Uterus (tissue), 4 donors: Measurements from ENCODE around the gene LRRTM1. TPM values are rescaled to one million over a fixed set of nuclear protein-coding genes. Genes with fewer than 3 reads are reported as not detected.

ENCODE experiments used
- DNase-seq, 2 donors: peaks; one replicate each; pipeline ENCODE4 v3.0.0-alpha.2; 2019 to 2020
- H3K27ac ChIP-seq, 2 donors: fragments of 200-600 bp; sonication (generic); 1 replicate in 1 of 2; 2 replicates in 1 of 2; pipeline ENCODE4 v1.5.1; 2016 to 2018
- H3K27me3 ChIP-seq, 2 donors: fragments of 200-600 bp; sonication (generic); one replicate each; pipeline ENCODE4 v1.5.1; 2018 to 2019; ENCODE audit warnings: control low read depth in 1 of 2
- H3K36me3 ChIP-seq, 2 donors: fragments of 200-600 bp; sonication (generic); one replicate each; pipeline ENCODE4 v1.5.1; 2019; ENCODE audit warnings: control low read depth in 1 of 2
- H3K4me1 ChIP-seq, 2 donors: fragments of 200-600 bp; sonication (generic); one replicate each; pipeline ENCODE4 v1.5.1; 2018 to 2019; ENCODE audit warnings: control low read depth in 1 of 2
- H3K4me3 ChIP-seq, 2 donors: fragments of 200-600 bp; sonication (generic); 1 replicate in 1 of 2; 2 replicates in 1 of 2; pipeline ENCODE4 v1.5.1; 2018 to 2019; ENCODE audit warnings: mild to moderate bottlenecking in 1 of 2
- H3K9me3 ChIP-seq, 2 donors: fragments of 200-600 bp; sonication (generic); one replicate each; pipeline ENCODE4 v1.5.1; 2019; ENCODE audit warnings: control low read depth in 1 of 2
- POLR2A ChIP-seq, 2 donors: fragments of 450-650 bp; IDR thresholded peaks; one replicate each; pipeline ENCODE4 v1.6.1; 2016; ENCODE audit warnings: antibody characterized with exemption in 2 of 2, mild to moderate bottlenecking in 1 of 2, moderate library complexity in 1 of 2
- intact Hi-C: fragments of 100-400 bp; cut with DNase I; formaldehyde crosslinking; loops from one replicate; pipeline ENCODE4 v1.15.1; 2023; ENCODE audit warnings: low total_unique reads
- total RNA-seq, 4 donors: library from RNA; depleted of rRNA in 3 of 4; stranded (reverse); fragments of >200 nt in 3 of 4; gene quantifications; one replicate each; pipeline versions ENCODE4 v1.1.0 to v1.2.4, GENCODE V29; 2014 to 2023
- TF ChIP-seq, protein P1 (sequence below), 4 experiments: fragments of 200-600 bp in 2 of 4; fragments of 450-650 bp in 2 of 4; sonication (generic) in 2 of 4; IDR thresholded peaks; one replicate each; pipeline ENCODE4 v1.5.1; 2016 to 2019; ENCODE audit warnings: antibody characterized with exemption in 4 of 4, mild to moderate bottlenecking in 2 of 4, moderate library complexity in 1 of 4
- donor health status: DM: yes; HTN: yes; CAD: no.

Gene LRRTM1
- total RNA-seq, 4 donors from 2014 or later, result 10.4 TPM; not detected in 3

DNA sequence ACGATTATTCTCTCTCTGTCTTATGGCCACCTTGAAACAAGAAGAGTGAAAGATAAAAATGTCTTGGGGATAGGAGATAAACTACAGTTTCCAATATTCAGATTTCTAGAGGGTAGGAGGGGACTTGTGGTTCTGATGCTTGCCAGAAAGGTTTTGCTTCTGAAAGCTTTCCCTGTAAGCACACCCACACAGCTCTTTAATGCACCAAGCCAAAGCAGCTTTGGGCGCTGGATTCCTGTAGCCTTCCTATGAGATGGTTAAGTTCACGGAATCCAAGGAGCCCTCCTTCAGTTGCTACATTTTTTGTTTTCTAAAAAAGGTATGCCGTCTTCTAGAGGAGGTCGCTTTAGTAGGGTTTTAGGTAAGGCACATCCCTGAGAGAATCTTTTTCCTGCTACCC is 4.9 kb downstream of the LRRTM1 start:
- H3K4me3 ChIP-seq, result no peak overlapping the region
- intact Hi-C loops, result no loop called here
- H3K4me1 ChIP-seq, result no peaks in the 10 kb centered on the region
- H3K36me3 ChIP-seq, result no peaks in the 10 kb centered on the region
- no peak overlapping the region for H3K27ac ChIP-seq
- TF ChIP-seq, protein P1, sequence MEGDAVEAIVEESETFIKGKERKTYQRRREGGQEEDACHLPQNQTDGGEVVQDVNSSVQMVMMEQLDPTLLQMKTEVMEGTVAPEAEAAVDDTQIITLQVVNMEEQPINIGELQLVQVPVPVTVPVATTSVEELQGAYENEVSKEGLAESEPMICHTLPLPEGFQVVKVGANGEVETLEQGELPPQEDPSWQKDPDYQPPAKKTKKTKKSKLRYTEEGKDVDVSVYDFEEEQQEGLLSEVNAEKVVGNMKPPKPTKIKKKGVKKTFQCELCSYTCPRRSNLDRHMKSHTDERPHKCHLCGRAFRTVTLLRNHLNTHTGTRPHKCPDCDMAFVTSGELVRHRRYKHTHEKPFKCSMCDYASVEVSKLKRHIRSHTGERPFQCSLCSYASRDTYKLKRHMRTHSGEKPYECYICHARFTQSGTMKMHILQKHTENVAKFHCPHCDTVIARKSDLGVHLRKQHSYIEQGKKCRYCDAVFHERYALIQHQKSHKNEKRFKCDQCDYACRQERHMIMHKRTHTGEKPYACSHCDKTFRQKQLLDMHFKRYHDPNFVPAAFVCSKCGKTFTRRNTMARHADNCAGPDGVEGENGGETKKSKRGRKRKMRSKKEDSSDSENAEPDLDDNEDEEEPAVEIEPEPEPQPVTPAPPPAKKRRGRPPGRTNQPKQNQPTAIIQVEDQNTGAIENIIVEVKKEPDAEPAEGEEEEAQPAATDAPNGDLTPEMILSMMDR (IDR thresholded peaks at IDR 0.05), result no peak
- no peak for TF ChIP-seq POLR2A (IDR thresholded peaks at IDR 0.05)
- H3K27me3 ChIP-seq, result no peaks in the 10 kb centered on the region
- DNase-seq, result no peak
- no peaks in the 10 kb centered on the region for H3K9me3 ChIP-seq

DNA sequence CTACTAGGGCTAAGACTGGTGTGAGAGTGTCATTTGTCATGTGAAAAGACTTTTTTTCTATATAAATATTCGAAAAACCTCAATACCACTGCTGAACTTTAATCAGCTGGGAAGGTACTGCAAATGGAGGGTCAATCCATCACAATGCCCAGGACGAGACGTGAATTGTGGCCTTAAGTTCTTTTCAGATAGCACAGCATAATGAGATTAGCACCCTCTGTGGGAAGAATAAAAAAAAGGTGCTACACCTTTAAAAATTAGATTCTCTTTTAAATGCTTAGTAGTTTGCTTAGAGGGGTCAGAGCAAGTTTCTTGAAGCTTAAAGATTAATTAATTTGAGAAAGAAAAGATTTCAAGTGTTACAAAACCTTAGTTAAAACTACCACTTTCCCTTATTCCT is 5.6 kb downstream of the LRRTM1 start:
- H3K4me3 ChIP-seq, result no peak overlapping the region
- H3K36me3 ChIP-seq, result no peaks in the 10 kb centered on the region
- intact Hi-C loops, result no loop called here
- no peak overlapping the region for H3K27ac ChIP-seq
- no peak for DNase-seq
- TF ChIP-seq POLR2A (IDR thresholded peaks at IDR 0.05), result no peak
- TF ChIP-seq, protein P1 (IDR thresholded peaks at IDR 0.05), result no peak
- H3K9me3 ChIP-seq, result no peaks in the 10 kb centered on the region
- H3K4me1 ChIP-seq, result no peaks in the 10 kb centered on the region
- H3K27me3 ChIP-seq, result no peaks in the 10 kb centered on the region

DNA sequence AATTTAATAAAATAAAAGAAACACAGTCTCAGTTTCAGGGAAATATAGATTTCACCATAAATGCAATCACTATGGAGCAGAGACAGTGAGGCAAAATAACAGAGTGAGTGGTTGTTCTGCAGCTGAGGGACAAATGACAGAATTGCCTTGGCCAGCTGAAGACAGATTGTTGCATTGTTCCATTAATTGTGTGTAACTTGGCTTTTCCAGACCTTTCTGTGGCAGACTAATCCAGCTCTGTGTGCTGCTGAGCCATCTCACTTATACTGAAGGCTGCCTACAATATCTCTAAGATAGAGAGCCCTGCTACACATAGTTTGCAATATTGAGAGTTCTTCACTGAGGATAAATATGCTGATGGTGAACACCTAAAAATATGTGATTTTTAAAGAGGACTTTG is 11.5 kb downstream of the LRRTM1 start:
- DNase-seq, result no peak
- Histone ChIP-seq H3K4me3 (no peak overlapping the region), H3K4me1 (no peaks in the 10 kb centered on the region), H3K27me3 (no peaks in the 10 kb centered on the region), H3K27ac (no peak overlapping the region), H3K36me3 (no peaks in the 10 kb centered on the region), H3K9me3 (no peaks in the 10 kb centered on the region)
- intact Hi-C loops, result no loop called here
- no peak for TF ChIP-seq POLR2A (IDR thresholded peaks at IDR 0.05)
- TF ChIP-seq, protein P1 (IDR thresholded peaks at IDR 0.05), result no peak

DNA sequence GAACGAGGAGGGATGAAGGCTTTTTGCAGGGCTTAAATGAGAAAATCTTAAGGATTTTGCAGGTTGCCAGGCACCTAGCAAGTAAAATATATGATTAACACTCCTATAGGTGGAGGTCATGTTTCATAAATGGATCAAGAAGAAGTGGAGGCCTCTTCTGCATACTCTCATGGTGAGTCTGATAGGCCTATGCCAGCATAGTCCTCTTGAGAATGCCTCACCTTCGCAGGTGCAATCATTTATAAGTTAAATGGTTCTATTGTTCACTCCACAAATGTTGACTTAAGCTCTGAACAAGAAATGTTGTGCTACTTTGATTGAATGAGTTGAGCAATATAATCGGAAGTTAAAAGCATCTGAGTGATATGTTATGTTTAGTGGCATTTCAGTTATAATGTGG is 12.1 kb downstream of the LRRTM1 start:
- H3K4me1 ChIP-seq, result no peaks in the 10 kb centered on the region
- no peaks in the 10 kb centered on the region for H3K9me3 ChIP-seq
- DNase-seq, result no peak
- intact Hi-C loops, result no loop called here
- H3K4me3 ChIP-seq, result no peak overlapping the region
- no peaks in the 10 kb centered on the region for H3K27me3 ChIP-seq
- H3K36me3 ChIP-seq, result no peaks in the 10 kb centered on the region
- no peak for TF ChIP-seq POLR2A (IDR thresholded peaks at IDR 0.05)
- TF ChIP-seq, protein P1 (IDR thresholded peaks at IDR 0.05), result no peak
- no peak overlapping the region for H3K27ac ChIP-seq

DNA sequence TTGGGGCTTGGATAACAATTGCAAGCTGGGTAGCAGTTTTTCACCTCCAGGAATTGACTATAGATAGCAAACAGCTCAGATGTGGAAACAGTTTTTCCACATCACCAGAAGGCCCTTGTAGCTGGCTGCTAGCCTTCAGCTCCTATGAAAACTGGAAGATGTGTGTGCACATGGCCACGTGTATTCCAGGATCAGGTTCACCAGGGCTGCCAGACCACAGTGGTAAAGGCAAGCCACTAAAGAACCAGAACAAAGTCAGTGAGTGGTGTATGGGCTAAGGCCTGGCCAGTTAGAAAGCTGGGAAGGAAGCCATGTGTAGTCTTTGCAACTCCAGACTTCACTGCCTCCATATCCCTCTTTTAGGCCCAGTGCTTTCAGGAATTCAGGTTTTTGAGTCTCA is 12.9 kb downstream of the LRRTM1 start:
- H3K27me3 ChIP-seq, result no peaks in the 10 kb centered on the region
- no peaks in the 10 kb centered on the region for H3K36me3 ChIP-seq
- intact Hi-C loops, result no loop called here
- no peaks in the 10 kb centered on the region for H3K9me3 ChIP-seq
- no peak for TF ChIP-seq POLR2A (IDR thresholded peaks at IDR 0.05)
- TF ChIP-seq, protein P1 (IDR thresholded peaks at IDR 0.05), result no peak
- H3K4me3 ChIP-seq, result no peak overlapping the region
- no peak overlapping the region for H3K27ac ChIP-seq
- no peaks in the 10 kb centered on the region for H3K4me1 ChIP-seq
- no peak for DNase-seq
